NB4 (cell line): ENCODE results near the gene ABHD4.
"Not testable (repeated sequence)": the region's sequence is repeated elsewhere in the genome, so short reads cannot be mapped to it uniquely, and the experiment has no call there.

ENCODE experiments used
- POLR2A ChIP-seq: IDR thresholded peaks from 2 replicates; pipeline ENCODE4 v1.6.1; 2011; ENCODE audit warnings: mild to moderate bottlenecking; ENCODE audit not compliant: insufficient read length; ENCODE audit errors: extremely low read depth
- TF ChIP-seq, protein P1 (sequence below): IDR thresholded peaks from 2 replicates; pipeline ENCODE4 v1.6.1; 2011; ENCODE audit warnings: low read depth, low read length

DNA sequence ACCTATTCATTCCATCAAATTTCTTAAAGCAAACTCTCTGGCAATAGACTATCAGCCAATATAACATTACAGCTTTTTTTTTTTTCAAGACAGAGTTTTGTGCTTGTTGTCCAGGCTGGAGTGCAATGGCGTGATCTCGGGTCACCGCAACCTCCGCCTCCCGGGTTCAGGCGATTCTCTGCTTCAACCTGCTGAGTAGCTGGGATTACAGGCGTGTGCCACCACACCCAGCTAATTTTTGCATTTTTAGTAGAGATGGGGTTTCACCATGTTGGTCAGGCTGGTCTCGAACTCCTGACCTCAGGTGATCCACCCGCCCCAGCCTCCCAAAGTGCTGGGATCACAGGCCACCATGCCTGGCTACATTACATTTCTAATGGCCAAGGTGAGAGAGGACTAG, 31.8 kb upstream of the ABHD4 start:
- TF ChIP-seq, protein P1, sequence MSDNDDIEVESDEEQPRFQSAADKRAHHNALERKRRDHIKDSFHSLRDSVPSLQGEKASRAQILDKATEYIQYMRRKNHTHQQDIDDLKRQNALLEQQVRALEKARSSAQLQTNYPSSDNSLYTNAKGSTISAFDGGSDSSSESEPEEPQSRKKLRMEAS: not testable (repeated sequence)
- not testable (repeated sequence) for TF ChIP-seq POLR2A
